SK-N-SH treated with all-trans-retinoic acid at 6 μM for 48 hours (cell line): ENCODE measurements around the gene FBXO17.
"Not testable (repeated sequence)": the region's sequence is repeated elsewhere in the genome, so short reads cannot be mapped to it uniquely, and the experiment has no call there.

Experiments used
- CREB5 ChIP-seq: fragments of 250-450 bp; sonication (Bioruptor Pico); IDR thresholded peaks from 2 replicates; pipeline ENCODE4 v1.5.1; 2020; ENCODE audit warnings: low read depth, mild to moderate bottlenecking, moderate library complexity
- ESRRG ChIP-seq: fragments of 250-450 bp; sonication (Bioruptor Pico); IDR thresholded peaks from 2 replicates; pipeline ENCODE4 v1.6.1; 2021; ENCODE audit warnings: mild to moderate bottlenecking
- GLIS3 ChIP-seq: fragments of 250-450 bp; sonication (Bioruptor Pico); IDR thresholded peaks from 2 replicates; pipeline ENCODE4 v1.5.0; 2020; ENCODE audit warnings: mild to moderate bottlenecking, moderate library complexity
- OSR1 ChIP-seq: fragments of 250-450 bp; sonication (Bioruptor Pico); IDR thresholded peaks from 2 replicates; pipeline ENCODE4 v1.8.0; 2022; ENCODE audit warnings: moderate library complexity, mild to moderate bottlenecking, inconsistent platforms
- PATZ1 ChIP-seq: fragments of 250-450 bp; sonication (Bioruptor Pico); IDR thresholded peaks from 2 replicates; pipeline ENCODE4 v1.8.0; 2020; ENCODE audit warnings: mild to moderate bottlenecking, moderate library complexity, borderline replicate concordance
- TSHZ2 ChIP-seq: fragments of 250-450 bp; sonication (Bioruptor Pico); IDR thresholded peaks from 2 replicates; pipeline ENCODE4 v1.5.0; 2020; ENCODE audit warnings: mild to moderate bottlenecking, moderate library complexity
- ZFP3 ChIP-seq: fragments of 250-450 bp; sonication (Bioruptor Pico); IDR thresholded peaks from 2 replicates; pipeline ENCODE4 v1.5.0; 2020; ENCODE audit warnings: mild to moderate bottlenecking, moderate library complexity

- TF ChIP-seq ZFP3 (CRISPR knock-in tag); OSR1 (CRISPR knock-in tag); PATZ1; TSHZ2 (CRISPR knock-in tag); CREB5 (CRISPR knock-in tag); GLIS3 (CRISPR knock-in tag); ESRRG (CRISPR knock-in tag): not testable (repeated sequence)
These were observed 9.4 kb downstream of the FBXO17 start for GRCh38 chr19:38966149-38966548.
